ENCODE results near the gene PLET1. TPM values are rescaled to one million over a fixed set of nuclear protein-coding genes. Genes with fewer than 3 reads are reported as not detected.

The PLET1 gene
- total RNA-seq, 1 experiment from 2014 or later = 0.26 TPM

- no peak overlapping the region for H3K4me3 ChIP-seq (ENCODE audit: low read length)
- BruUV-seq (replicated peaks) = no TSS peak
- H3K9me3 ChIP-seq (ENCODE audit: low read length) = no peaks in the 10 kb centered on the region
- ChIA-PET CTCF (no interaction called here), POLR2A (ENCODE audit: unreplicated experiment) (no interaction called here)
- peaks cover 23% of the 10 kb centered on the region for H3K4me1 ChIP-seq (ENCODE audit: insufficient read depth, low read length)
- intact Hi-C loops (cut with micrococcal nuclease) = no loop called here
- ATAC-seq (peak; percentile 56), DNase-seq (no peak)
- no peaks in the 10 kb centered on the region for H3K27me3 ChIP-seq (ENCODE audit: low read length)
- no peaks in the 10 kb centered on the region for H4K20me1 ChIP-seq (ENCODE audit: low read length)
- no peak overlapping the region for H3K27ac ChIP-seq (ENCODE audit: low read length)
- no peak overlapping the region for H3K9ac ChIP-seq (ENCODE audit: low read length)
- no peaks in the 10 kb centered on the region for H3F3A ChIP-seq (ENCODE audit: low read length, unreplicated experiment)
- no peak for TF ChIP-seq CTCF (conservative IDR thresholded peaks at IDR 0.05; ENCODE audit: low read depth, low read length)
- no peak for TF ChIP-seq EZH2phosphoT487 (IDR thresholded peaks at IDR 0.05; ENCODE audit: borderline replicate concordance, low read length)
- no peaks in the 10 kb centered on the region for H3K79me2 ChIP-seq (ENCODE audit: low read length)
- H3K36me3 ChIP-seq (ENCODE audit: low read depth, low read length) = no peaks in the 10 kb centered on the region
- no peak overlapping the region for H2AFZ ChIP-seq (ENCODE audit: low read length)
- no peaks in the 10 kb centered on the region for H3K9me2 ChIP-seq (replicated peaks; ENCODE audit: low read length)
- H3K4me2 ChIP-seq (ENCODE audit: low read length) = no peak overlapping the region
These were observed 48.4 kb downstream of the PLET1 start for GRCh38 chr11:112212290-112212689.

GRCh38 chr11:112211536-112211935, 49.1 kb downstream of the PLET1 start:
- no peak for ATAC-seq
- POLR2A ChIA-PET (ENCODE audit: unreplicated experiment) = no interaction called here
- CTCF ChIA-PET = no interaction called here
- DNase-seq = no peak
- Histone ChIP-seq H3K4me2 (ENCODE audit: low read length) (no peak overlapping the region), H3K4me3 (ENCODE audit: low read length) (no peak overlapping the region), H4K20me1 (ENCODE audit: low read length) (no peaks in the 10 kb centered on the region), H2AFZ (ENCODE audit: low read length) (no peak overlapping the region), H3K9me2 (replicated peaks; ENCODE audit: low read length) (no peaks in the 10 kb centered on the region), H3K79me2 (ENCODE audit: low read length) (no peaks in the 10 kb centered on the region), H3K27me3 (ENCODE audit: low read length) (no peaks in the 10 kb centered on the region), H3K36me3 (ENCODE audit: low read depth, low read length) (no peaks in the 10 kb centered on the region), H3K9me3 (ENCODE audit: low read length) (0 out of 2 replicates have a peak, but pooled peaks cover 4% of the 10 kb centered on the region), H3F3A (ENCODE audit: low read length, unreplicated experiment) (no peaks in the 10 kb centered on the region), H3K9ac (ENCODE audit: low read length) (no peak overlapping the region), H3K4me1 (ENCODE audit: insufficient read depth, low read length) (peaks cover 19% of the 10 kb centered on the region), H3K27ac (ENCODE audit: low read length) (no peak overlapping the region)
- intact Hi-C loops (cut with micrococcal nuclease) = no loop called here
- no TSS peak for BruUV-seq (replicated peaks)
- no peak for TF ChIP-seq EZH2 (IDR thresholded peaks at IDR 0.05; ENCODE audit: low read length, unreplicated experiment)
- TF ChIP-seq CTCF (conservative IDR thresholded peaks at IDR 0.05; ENCODE audit: low read depth, low read length) = no peak
- TF ChIP-seq EZH2phosphoT487 (IDR thresholded peaks at IDR 0.05; ENCODE audit: borderline replicate concordance, low read length) = no peak

GRCh38 chr11:112210890-112211289, 49.8 kb downstream of the PLET1 start:
- no peak overlapping the region for H3K9ac ChIP-seq (ENCODE audit: low read length)
- no peak overlapping the region for H3K4me3 ChIP-seq (ENCODE audit: low read length)
- H3K4me2 ChIP-seq (ENCODE audit: low read length) = no peak overlapping the region
- TF ChIP-seq EZH2phosphoT487 (IDR thresholded peaks at IDR 0.05; ENCODE audit: borderline replicate concordance, low read length) (no peak), EZH2 (IDR thresholded peaks at IDR 0.05; ENCODE audit: low read length, unreplicated experiment) (no peak), CTCF (conservative IDR thresholded peaks at IDR 0.05; ENCODE audit: low read depth, low read length) (no peak)
- ChIA-PET CTCF (no interaction called here), POLR2A (ENCODE audit: unreplicated experiment) (no interaction called here)
- H2AFZ ChIP-seq (ENCODE audit: low read length) = no peak overlapping the region
- DNase-seq (no peak), ATAC-seq (no peak)
- H3K9me2 ChIP-seq (replicated peaks; ENCODE audit: low read length) = no peaks in the 10 kb centered on the region
- no peaks in the 10 kb centered on the region for H3K79me2 ChIP-seq (ENCODE audit: low read length)
- H3F3A ChIP-seq (ENCODE audit: low read length, unreplicated experiment) = no peaks in the 10 kb centered on the region
- no peaks in the 10 kb centered on the region for H3K27me3 ChIP-seq (ENCODE audit: low read length)
- H3K36me3 ChIP-seq (ENCODE audit: low read depth, low read length) = no peaks in the 10 kb centered on the region
- no TSS peak for BruUV-seq (replicated peaks)
- no peak overlapping the region for H3K27ac ChIP-seq (ENCODE audit: low read length)
- H4K20me1 ChIP-seq (ENCODE audit: low read length) = no peaks in the 10 kb centered on the region
- intact Hi-C loops (cut with micrococcal nuclease) = no loop called here
- peaks cover 13% of the 10 kb centered on the region for H3K4me1 ChIP-seq (ENCODE audit: insufficient read depth, low read length)
- H3K9me3 ChIP-seq (ENCODE audit: low read length) = 0 out of 2 replicates have a peak, but pooled peaks cover 5% of the 10 kb centered on the region

All from PC-3 (cell line).